ENCODE results near the gene MPHOSPH8. TPM values are rescaled to one million over a fixed set of nuclear protein-coding genes. Genes with fewer than 3 reads are reported as not detected.

Gene MPHOSPH8
- total and polyA plus RNA-seq, 4 donors, result 8.4 to 14.2 (median 12.3) TPM

DNA sequence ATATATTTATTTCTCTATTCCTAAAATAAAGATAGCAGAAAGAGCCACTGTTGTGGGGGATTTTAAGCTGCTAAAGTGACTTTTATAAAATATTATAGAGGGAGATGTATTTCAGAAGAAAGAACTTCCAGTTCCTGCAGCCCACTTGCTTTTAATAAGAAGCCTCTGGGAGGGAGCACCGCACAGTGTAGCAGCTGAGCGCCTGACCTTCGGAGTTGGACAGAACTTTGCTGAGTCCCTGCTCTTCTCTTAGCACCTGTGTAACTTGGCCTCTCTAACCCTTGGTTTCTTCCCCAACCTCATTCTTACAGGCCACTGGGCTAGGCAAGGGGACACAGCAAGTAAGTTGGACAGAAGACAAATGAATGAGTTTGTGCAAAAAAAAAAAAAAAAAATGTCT, 37.4 kb upstream of the MPHOSPH8 start (continued):
- no peak for TF ChIP-seq ATF3 (IDR thresholded peaks at IDR 0.05)

DNA sequence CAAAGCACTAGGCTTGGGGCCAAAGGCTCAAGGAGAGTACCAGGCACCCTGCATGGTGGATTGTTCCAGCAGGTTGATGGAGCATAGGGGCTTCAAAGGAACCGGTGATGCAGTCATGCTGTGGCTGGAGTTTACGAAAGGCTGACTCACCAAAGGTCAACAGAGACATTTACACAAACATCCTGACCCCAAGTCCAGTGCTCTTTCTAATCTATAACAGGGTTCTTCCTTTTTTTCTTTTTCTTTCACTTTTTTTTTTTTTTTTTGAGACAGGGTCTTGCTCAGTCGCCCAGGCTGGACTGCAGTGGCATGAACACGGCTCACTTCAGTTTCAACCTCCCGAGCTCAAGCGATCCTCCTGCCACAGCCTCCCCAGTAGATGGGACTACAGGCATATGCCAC, 36.5 kb upstream of the MPHOSPH8 start:
- WGBS, result 69% methylated on average over 6 of the region's 6 CpGs
- H3K9me3 ChIP-seq (ENCODE audit: control insufficient read depth in 4 of 4, low read length in 3 of 4), result no peaks in the 10 kb centered on the region
- no peaks in the 10 kb centered on the region for H3K36me3 ChIP-seq (ENCODE audit: control insufficient read depth in 4 of 4, insufficient read depth in 3 of 4, low read depth in 1 of 4, low read length in 3 of 4)
- no peak for DNase-seq (ENCODE audit: low spot score)
- TF ChIP-seq JUND (IDR thresholded peaks at IDR 0.05) (peak in 1 of 2 donors; percentile 20), RXRA (IDR thresholded peaks at IDR 0.05) (peak in 1 of 2 donors; percentile 10), TAF1 (conservative IDR thresholded peaks at IDR 0.05) (no peak)
- peaks cover 0 to 5% (median 2%) of the 10 kb centered on the region in 4 donors for H3K27me3 ChIP-seq (ENCODE audit: control insufficient read depth in 4 of 4, insufficient read depth in 4 of 4, low read length in 3 of 4)
- peaks cover 0 to 5% (median 2%) of the 10 kb centered on the region in 4 donors for H3K4me1 ChIP-seq (ENCODE audit: control insufficient read depth in 4 of 4, insufficient read depth in 4 of 4, low read length in 3 of 4)
- H3K9ac ChIP-seq (ENCODE audit: low read depth in 1 of 2, low read length in 2 of 2), result no peak overlapping the region
- no peak overlapping the region for H3K4me3 ChIP-seq (ENCODE audit: low read depth in 1 of 3, low read length in 3 of 3)
- H3K27ac ChIP-seq (ENCODE audit: low read depth in 1 of 2, low read length in 2 of 2), result no peak overlapping the region

DNA sequence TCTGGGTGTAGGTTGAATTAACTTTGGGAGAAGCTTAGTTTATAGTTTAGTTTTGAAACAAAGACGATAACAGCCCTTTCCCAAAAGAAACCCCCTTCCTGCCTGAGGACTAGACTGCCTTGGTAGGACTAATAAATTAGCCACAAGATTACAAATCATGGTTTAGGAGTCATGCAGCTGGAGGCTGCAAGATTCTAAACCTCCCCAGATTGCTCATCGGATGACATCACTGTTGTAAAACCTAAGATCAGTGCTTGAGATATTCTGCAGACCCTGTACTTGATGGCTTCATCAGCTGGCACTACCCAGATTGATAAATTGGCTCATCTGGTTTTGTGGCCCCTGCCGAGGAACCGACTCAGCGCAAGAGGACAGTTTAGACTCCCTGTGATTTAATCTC, 35.9 kb upstream of the MPHOSPH8 start:
- H3K9ac ChIP-seq (ENCODE audit: low read depth in 1 of 2, low read length in 2 of 2), result no peak overlapping the region
- no peak overlapping the region for H3K4me3 ChIP-seq (ENCODE audit: low read depth in 1 of 3, low read length in 3 of 3)
- no peaks in the 10 kb centered on the region for H3K36me3 ChIP-seq (ENCODE audit: control insufficient read depth in 4 of 4, insufficient read depth in 3 of 4, low read depth in 1 of 4, low read length in 3 of 4)
- 88% methylated on average over 5 of the region's 5 CpGs for WGBS
- no peak for DNase-seq (ENCODE audit: low spot score)
- H3K27me3 ChIP-seq (ENCODE audit: control insufficient read depth in 4 of 4, insufficient read depth in 4 of 4, low read length in 3 of 4), result peaks cover 0 to 5% (median 2%) of the 10 kb centered on the region in 4 donors
- no peaks in the 10 kb centered on the region for H3K9me3 ChIP-seq (ENCODE audit: control insufficient read depth in 4 of 4, low read length in 3 of 4)
- H3K27ac ChIP-seq (ENCODE audit: low read depth in 1 of 2, low read length in 2 of 2), result no peak overlapping the region
- H3K4me1 ChIP-seq (ENCODE audit: control insufficient read depth in 4 of 4, insufficient read depth in 4 of 4, low read length in 3 of 4), result peaks cover 0 to 11% (median 7%) of the 10 kb centered on the region in 4 donors
- no peak for TF ChIP-seq SP1 (IDR thresholded peaks at IDR 0.05)
- no peak for TF ChIP-seq FOXA2 (IDR thresholded peaks at IDR 0.05)
- no peak for TF ChIP-seq REST (IDR thresholded peaks at IDR 0.05)
- TF ChIP-seq NR2F2 (IDR thresholded peaks at IDR 0.05), result no peak
- TF ChIP-seq, protein P1, sequence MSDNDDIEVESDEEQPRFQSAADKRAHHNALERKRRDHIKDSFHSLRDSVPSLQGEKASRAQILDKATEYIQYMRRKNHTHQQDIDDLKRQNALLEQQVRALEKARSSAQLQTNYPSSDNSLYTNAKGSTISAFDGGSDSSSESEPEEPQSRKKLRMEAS (IDR thresholded peaks at IDR 0.05), result no peak
- TF ChIP-seq YY1 (IDR thresholded peaks at IDR 0.05), result no peak
- TF ChIP-seq ATF3 (IDR thresholded peaks at IDR 0.05), result no peak
- TF ChIP-seq TAF1 (conservative IDR thresholded peaks at IDR 0.05), result no peak
- no peak for TF ChIP-seq HNF4G (IDR thresholded peaks at IDR 0.05)
- TF ChIP-seq JUND (IDR thresholded peaks at IDR 0.05), result no peak
- no peak for TF ChIP-seq EGR1 (IDR thresholded peaks at IDR 0.05; ENCODE audit: low read depth in 2 of 2)
- TF ChIP-seq FOXA1 (IDR thresholded peaks at IDR 0.05), result no peak
- no peak for TF ChIP-seq RAD21 (IDR thresholded peaks at IDR 0.05)
- no peak for TF ChIP-seq HNF4A (conservative IDR thresholded peaks at IDR 0.05)
- TF ChIP-seq, protein P2, sequence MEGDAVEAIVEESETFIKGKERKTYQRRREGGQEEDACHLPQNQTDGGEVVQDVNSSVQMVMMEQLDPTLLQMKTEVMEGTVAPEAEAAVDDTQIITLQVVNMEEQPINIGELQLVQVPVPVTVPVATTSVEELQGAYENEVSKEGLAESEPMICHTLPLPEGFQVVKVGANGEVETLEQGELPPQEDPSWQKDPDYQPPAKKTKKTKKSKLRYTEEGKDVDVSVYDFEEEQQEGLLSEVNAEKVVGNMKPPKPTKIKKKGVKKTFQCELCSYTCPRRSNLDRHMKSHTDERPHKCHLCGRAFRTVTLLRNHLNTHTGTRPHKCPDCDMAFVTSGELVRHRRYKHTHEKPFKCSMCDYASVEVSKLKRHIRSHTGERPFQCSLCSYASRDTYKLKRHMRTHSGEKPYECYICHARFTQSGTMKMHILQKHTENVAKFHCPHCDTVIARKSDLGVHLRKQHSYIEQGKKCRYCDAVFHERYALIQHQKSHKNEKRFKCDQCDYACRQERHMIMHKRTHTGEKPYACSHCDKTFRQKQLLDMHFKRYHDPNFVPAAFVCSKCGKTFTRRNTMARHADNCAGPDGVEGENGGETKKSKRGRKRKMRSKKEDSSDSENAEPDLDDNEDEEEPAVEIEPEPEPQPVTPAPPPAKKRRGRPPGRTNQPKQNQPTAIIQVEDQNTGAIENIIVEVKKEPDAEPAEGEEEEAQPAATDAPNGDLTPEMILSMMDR (IDR thresholded peaks at IDR 0.05; ENCODE audit: low read depth, low read length, missing input control), result no peak

All from liver (tissue), 9 donors.